Ovary (tissue), 9 donors: ENCODE results near the gene FYN. TPM values are rescaled to one million over a fixed set of nuclear protein-coding genes. Genes with fewer than 3 reads are reported as not detected.

Source experiments
- DNase-seq, 5 donors: peaks; one replicate each; pipeline ENCODE4 v3.0.0-alpha.2; 2019 to 2020
- H3K27ac ChIP-seq, 2 donors: fragments of 200-600 bp; one replicate each; pipeline versions ENCODE4 v1.5.1 to v1.8.0; 2019 to 2022
- H3K27me3 ChIP-seq: fragments of 200-600 bp; one replicate; pipeline ENCODE4 v1.8.0; 2022
- H3K36me3 ChIP-seq: fragments of 200-600 bp; sonication (generic); one replicate; pipeline ENCODE4 v1.5.1; 2019
- H3K4me1 ChIP-seq: one replicate; pipeline ENCODE4 v1.8.1; 2013; ENCODE audit warnings: mild to moderate bottlenecking, moderate library complexity; ENCODE audit not compliant: insufficient read depth
- H3K4me3 ChIP-seq: fragments of 200-600 bp; sonication (generic); one replicate; pipeline ENCODE4 v1.5.1; 2017
- H3K9me3 ChIP-seq, 2 donors: fragments of 200-600 bp in 1 of 2; sonication (generic) in 1 of 2; one replicate each; pipeline versions ENCODE4 v1.5.1 to v1.8.1; 2013 to 2019; ENCODE audit warnings: mild to moderate bottlenecking in 1 of 2, moderate library complexity in 1 of 2
- EP300 ChIP-seq: sonication (generic); formaldehyde crosslinking; IDR thresholded peaks from one replicate; pipeline ENCODE4 v1.6.1; 2017; ENCODE audit warnings: antibody characterized with exemption
- POLR2A ChIP-seq: fragments of 450-650 bp; IDR thresholded peaks from one replicate; pipeline ENCODE4 v1.6.1; 2017; ENCODE audit warnings: antibody characterized with exemption, mild to moderate bottlenecking, moderate library complexity
- WGBS, 3 donors: extraction: QIAGEN DNeasy Blood & Tissue Kit in 1 of 3; methylation state at CpG; one replicate each; pipeline versions ENCODE4 v1.1.5 to v1.1.7; 2013 to 2017; 5-methylcytosine and 5-hydroxymethylcytosine counted together
- intact Hi-C, 4 donors: fragments of 100-400 bp; cut with DNase I; formaldehyde crosslinking; loops; one replicate each; pipeline versions ENCODE4 v1.11.0 to v1.15.1; 2022 to 2023
- polyA plus RNA-seq, 2 donors: library from polyadenylated mRNA; stranded (reverse); fragments of 200-250 nt in 1 of 2; fragments of 350-450 nt in 1 of 2; fragmentation: Illumina TruSeq in 1 of 2; extraction: RNeasy Lipid Tissue Mini Kit (QIAGEN cat#74804) in 1 of 2; gene quantifications; one replicate each; pipeline ENCODE4 v1.2.3, GENCODE V29; 2013 to 2014
- total RNA-seq, 7 donors: library from RNA; depleted of rRNA in 2 of 7; stranded (reverse); fragments of >200 nt in 2 of 7; fragmentation: NEBNext Ultra II Directional in 3 of 7; extraction: Animal tissue kit (Norgen Biotek cat#: 25700) in 3 of 7; gene quantifications; one replicate each; pipeline versions ENCODE4 v1.1.0 to v1.2.4, GENCODE V29; 2016 to 2023
- TF ChIP-seq, protein P1 (sequence below), 3 donors: fragments of 450-650 bp in 2 of 3; fragments of 200-600 bp in 1 of 3; IDR thresholded peaks; one replicate each; pipeline versions ENCODE4 v1.5.1 to v1.8.0; 2016 to 2022; ENCODE audit warnings: antibody characterized with exemption in 3 of 3, mild to moderate bottlenecking in 1 of 3
- donor health status: DM: no; HTN: no; CAD: no; lungs with moderate emphysema.
- donor health status: DM: no; HTN: no; CAD: no.
- donor health status: Bipolar disorder and iron deficiency.
- donor health status: DM: yes; HTN: yes; CAD: no.
- donor health status: DM: no; HTN: no; CAD: no.
- donor health status: DM: yes; HTN: yes; CAD: no.

The FYN gene
- total and polyA plus RNA-seq, 9 donors, result 37.2 to 116 (median 72.7) TPM

DNA sequence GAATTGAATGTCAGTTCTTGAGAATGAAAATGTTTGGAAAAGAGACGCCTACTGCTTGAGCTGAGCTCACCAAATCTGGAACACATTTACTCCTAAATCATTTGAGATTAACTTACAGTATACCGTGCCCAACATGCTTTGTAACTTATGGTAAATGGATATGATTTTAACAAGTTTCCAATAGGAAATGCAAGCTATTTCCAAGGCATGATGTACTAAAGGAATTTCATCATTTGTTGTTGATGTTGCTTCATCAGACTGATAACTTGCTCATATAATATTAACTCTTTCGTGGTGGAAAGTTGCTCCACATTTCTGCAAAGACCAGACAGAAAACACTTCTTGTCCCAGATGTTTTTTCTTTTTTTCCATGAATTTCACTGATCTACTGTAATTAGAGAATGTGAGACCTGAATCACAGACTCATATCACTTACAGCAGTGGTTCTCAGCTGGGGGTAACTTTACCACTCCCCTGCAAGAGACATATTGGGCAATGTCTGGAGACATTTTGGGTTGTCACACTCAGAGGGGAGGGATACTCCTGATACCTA is 151.0 kb downstream of the FYN start:
- H3K9me3 ChIP-seq, result no peaks in the 10 kb centered on the region
- H3K4me3 ChIP-seq, result no peak overlapping the region
- no peak overlapping the region for H3K27ac ChIP-seq
- intact Hi-C loops, result no loop called here
- H3K27me3 ChIP-seq, result no peaks in the 10 kb centered on the region
- DNase-seq, result no peak
- WGBS, 3 donors, result 13 to 25% (median 16%) methylated on average over 3 of the region's 3 CpGs
- H3K36me3 ChIP-seq, result no peaks in the 10 kb centered on the region
- TF ChIP-seq EP300, result no peak
- TF ChIP-seq POLR2A, result no peak
- TF ChIP-seq, protein P1, sequence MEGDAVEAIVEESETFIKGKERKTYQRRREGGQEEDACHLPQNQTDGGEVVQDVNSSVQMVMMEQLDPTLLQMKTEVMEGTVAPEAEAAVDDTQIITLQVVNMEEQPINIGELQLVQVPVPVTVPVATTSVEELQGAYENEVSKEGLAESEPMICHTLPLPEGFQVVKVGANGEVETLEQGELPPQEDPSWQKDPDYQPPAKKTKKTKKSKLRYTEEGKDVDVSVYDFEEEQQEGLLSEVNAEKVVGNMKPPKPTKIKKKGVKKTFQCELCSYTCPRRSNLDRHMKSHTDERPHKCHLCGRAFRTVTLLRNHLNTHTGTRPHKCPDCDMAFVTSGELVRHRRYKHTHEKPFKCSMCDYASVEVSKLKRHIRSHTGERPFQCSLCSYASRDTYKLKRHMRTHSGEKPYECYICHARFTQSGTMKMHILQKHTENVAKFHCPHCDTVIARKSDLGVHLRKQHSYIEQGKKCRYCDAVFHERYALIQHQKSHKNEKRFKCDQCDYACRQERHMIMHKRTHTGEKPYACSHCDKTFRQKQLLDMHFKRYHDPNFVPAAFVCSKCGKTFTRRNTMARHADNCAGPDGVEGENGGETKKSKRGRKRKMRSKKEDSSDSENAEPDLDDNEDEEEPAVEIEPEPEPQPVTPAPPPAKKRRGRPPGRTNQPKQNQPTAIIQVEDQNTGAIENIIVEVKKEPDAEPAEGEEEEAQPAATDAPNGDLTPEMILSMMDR (IDR thresholded peaks at IDR 0.05), result no peak
- H3K4me1 ChIP-seq, result peaks cover 2% of the 10 kb centered on the region

DNA sequence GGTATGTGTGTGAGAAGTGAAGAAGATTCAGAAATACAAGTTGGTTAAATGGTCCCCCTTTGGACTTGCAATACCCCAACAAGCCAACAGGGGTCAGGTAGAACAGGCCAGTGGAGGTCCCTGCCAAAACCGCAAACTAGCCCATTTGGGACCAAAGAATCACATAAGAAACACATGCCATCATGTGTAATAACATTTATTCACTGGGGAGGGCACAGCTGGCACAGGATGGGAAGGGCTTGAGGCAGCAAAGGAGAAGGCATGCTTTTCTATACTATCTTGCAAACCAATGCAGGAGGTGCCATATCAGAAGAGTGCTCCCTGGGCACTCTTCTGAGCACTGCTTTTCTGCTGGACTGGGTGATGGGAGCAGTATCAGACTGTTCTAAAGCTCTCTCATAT is 151.5 kb downstream of the FYN start:
- WGBS, 3 donors, result 69 to 85% (median 79%) methylated on average over 1 of the region's 1 CpG
- Histone ChIP-seq H3K36me3 (no peaks in the 10 kb centered on the region), H3K27ac (no peak overlapping the region), H3K27me3 (no peaks in the 10 kb centered on the region), H3K4me1 (peaks cover 2% of the 10 kb centered on the region), H3K4me3 (no peak overlapping the region), H3K9me3 (no peaks in the 10 kb centered on the region)
- no peak for DNase-seq
- intact Hi-C loops, result no loop called here
- no peak for TF ChIP-seq POLR2A
- TF ChIP-seq, protein P1 (IDR thresholded peaks at IDR 0.05), result peak in 1 of 3 donors; percentile 14

DNA sequence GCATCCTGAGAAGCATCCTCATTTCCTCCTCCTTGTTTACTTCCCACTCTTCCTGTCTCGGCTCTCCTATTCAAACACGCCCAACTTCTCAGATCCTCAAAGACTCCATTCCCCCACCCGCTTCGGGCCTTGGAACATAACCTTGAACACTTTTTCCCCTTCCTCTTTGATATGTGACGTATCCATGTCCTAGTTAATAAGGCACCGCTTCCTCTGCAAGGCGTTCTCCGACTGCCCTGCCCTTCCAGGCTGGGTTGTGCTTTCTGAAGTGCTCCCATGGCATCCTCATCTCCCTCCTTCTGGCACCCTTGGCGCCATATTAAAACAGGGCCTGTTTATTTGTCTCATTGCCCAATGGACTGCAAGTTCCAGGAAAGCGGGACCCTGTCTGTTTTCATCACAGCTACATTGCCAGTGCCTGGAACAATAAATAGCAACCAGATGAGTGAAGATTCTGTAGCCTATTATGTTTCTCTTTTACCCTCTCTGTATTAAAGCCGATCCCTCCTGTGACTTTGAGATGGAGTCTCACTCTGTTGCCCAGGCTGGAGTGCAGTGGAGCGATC is 152.2 kb downstream of the FYN start:
- 87 to 91% (median 90%) methylated on average over 12 of the region's 12 CpGs for WGBS, 3 donors
- intact Hi-C loops, result no loop called here

DNA sequence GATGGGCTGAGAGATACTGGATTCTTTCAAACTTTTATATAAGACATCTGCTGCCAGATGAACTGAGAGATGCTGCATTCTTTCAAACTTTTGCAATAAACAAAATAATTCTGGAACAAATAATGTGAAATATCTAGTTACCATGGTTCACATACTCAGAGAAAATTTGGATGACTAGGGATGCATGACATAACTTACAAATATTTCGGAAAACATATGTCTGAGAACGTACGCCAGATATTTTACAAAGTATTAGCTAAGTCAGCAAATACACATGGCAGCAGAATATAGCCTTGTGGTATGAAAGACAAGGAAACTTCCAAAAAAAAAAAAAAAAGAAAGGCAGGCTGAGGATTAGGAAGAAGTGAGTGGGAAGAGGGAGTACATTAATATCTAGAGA is 154.3 kb downstream of the FYN start:
- no peak overlapping the region for H3K27ac ChIP-seq
- no peaks in the 10 kb centered on the region for H3K36me3 ChIP-seq
- no peak overlapping the region for H3K4me3 ChIP-seq
- WGBS, 3 donors, result 59 to 64% (median 60%) methylated on average over 3 of the region's 3 CpGs
- TF ChIP-seq, protein P1 (IDR thresholded peaks at IDR 0.05), result no peak
- TF ChIP-seq POLR2A (no peak), EP300 (no peak)
- intact Hi-C loops, result no loop called here
- no peaks in the 10 kb centered on the region for H3K9me3 ChIP-seq
- no peak for DNase-seq
- H3K27me3 ChIP-seq, result no peaks in the 10 kb centered on the region
- peaks cover 2% of the 10 kb centered on the region for H3K4me1 ChIP-seq

More for the DNA sequence above, 152.2 kb downstream of the FYN start:
- no peak for TF ChIP-seq POLR2A
- TF ChIP-seq, protein P1 (IDR thresholded peaks at IDR 0.05), result no peak
- H3K27ac ChIP-seq, result no peak overlapping the region
- no peaks in the 10 kb centered on the region for H3K27me3 ChIP-seq
- no peak overlapping the region for H3K4me3 ChIP-seq
- DNase-seq, result no peak
- no peaks in the 10 kb centered on the region for H3K36me3 ChIP-seq
- no peaks in the 10 kb centered on the region for H3K9me3 ChIP-seq
- H3K4me1 ChIP-seq, result peaks cover 2% of the 10 kb centered on the region
